Lower leg skin (tissue), 4 donors: ENCODE data around the gene SKAP1. TPM values are rescaled to one million over a fixed set of nuclear protein-coding genes. Genes with fewer than 3 reads are reported as not detected.
"Not testable (repeated sequence)": the region's sequence is repeated elsewhere in the genome, so short reads cannot be mapped to it uniquely, and the experiment has no call there.

ENCODE experiments used
- DNase-seq, 2 donors: peaks; one replicate each; pipeline ENCODE4 v3.0.0-alpha.2; 2019; ENCODE audit warnings: low spot score in 2 of 2
- H3K4me3 ChIP-seq: fragments of 200-600 bp; sonication (generic); 2 replicates; pipeline ENCODE4 v1.5.1; 2017; ENCODE audit warnings: mild to moderate bottlenecking, low read depth; ENCODE audit not compliant: poor library complexity, severe bottlenecking
- CTCF ChIP-seq, 3 donors: fragments of 450-650 bp; IDR thresholded peaks; one replicate each; pipeline ENCODE4 v1.5.1; 2016; ENCODE audit warnings: antibody characterized with exemption in 3 of 3, mild to moderate bottlenecking in 3 of 3, moderate library complexity in 2 of 3
- POLR2A ChIP-seq, 2 donors: fragments of 450-650 bp; IDR thresholded peaks; one replicate each; pipeline ENCODE4 v1.6.1; 2016 to 2017; ENCODE audit warnings: antibody characterized with exemption in 2 of 2, mild to moderate bottlenecking in 1 of 2, moderate library complexity in 1 of 2
- WGBS, 2 donors: methylation state at CpG; one replicate each; pipeline ENCODE4 v1.1.5; 2018; 5-methylcytosine and 5-hydroxymethylcytosine counted together
- intact Hi-C: fragments of 100-400 bp; cut with DNase I; formaldehyde crosslinking; loops from one replicate; pipeline ENCODE4 v1.15.0; 2023; ENCODE audit warnings: low total_unique reads
- total RNA-seq, 4 donors: library from RNA; depleted of rRNA; stranded (reverse); fragments of >200 nt; gene quantifications; one replicate each; pipeline ENCODE4 v1.1.0, GENCODE V29; 2016

SKAP1 gene
- total RNA-seq, 4 donors from 2014 or later: 0.99 to 1.2 TPM; not detected in 2

GRCh38 chr17:48351911-48352332, 78.1 kb downstream of the SKAP1 start:
- TF ChIP-seq CTCF (IDR thresholded peaks at IDR 0.05) (no peak), POLR2A (IDR thresholded peaks at IDR 0.05) (no peak)
- DNase-seq: no peak
- intact Hi-C loops: no loop called here
- H3K4me3 ChIP-seq: no peak overlapping the region

GRCh38 chr17:48348352-48348751, 81.7 kb downstream of the SKAP1 start:
- no peak for DNase-seq
- intact Hi-C loops: no loop called here
- no peak overlapping the region for H3K4me3 ChIP-seq
- TF ChIP-seq CTCF (IDR thresholded peaks at IDR 0.05) (no peak), POLR2A (IDR thresholded peaks at IDR 0.05) (no peak)

- no peak for TF ChIP-seq POLR2A (IDR thresholded peaks at IDR 0.05)
- no peak for TF ChIP-seq CTCF (IDR thresholded peaks at IDR 0.05)
- intact Hi-C loops: no loop called here
Observed at GRCh38 chr17:48347177-48347576, 82.8 kb downstream of the SKAP1 start.

GRCh38 chr17:48344251-48344650, 85.8 kb downstream of the SKAP1 start:
- TF ChIP-seq POLR2A (IDR thresholded peaks at IDR 0.05): no peak
- no peak for TF ChIP-seq CTCF (IDR thresholded peaks at IDR 0.05)
- no peak overlapping the region for H3K4me3 ChIP-seq
- DNase-seq: no peak
- intact Hi-C loops: no loop called here

More at GRCh38 chr17:48347177-48347576, 82.8 kb downstream of the SKAP1 start:
- no peak for DNase-seq
- no peak overlapping the region for H3K4me3 ChIP-seq

- intact Hi-C loops: no loop called here
- no peak for DNase-seq
- 91 to 96% methylated on average over 2 of the region's 2 CpGs for WGBS, 2 donors
- TF ChIP-seq CTCF (IDR thresholded peaks at IDR 0.05) (no peak), POLR2A (IDR thresholded peaks at IDR 0.05) (no peak)
- H3K4me3 ChIP-seq: no peak overlapping the region
Observed at GRCh38 chr17:48340916-48341315, 89.1 kb downstream of the SKAP1 start.

- DNase-seq: no peak
- no peak overlapping the region for H3K4me3 ChIP-seq
- intact Hi-C loops: loop anchor here (5.0 kb wide), 1 partner anchor 254 kb away; the partner anchor contains the start of genes HOXB3 and HOXB5
- TF ChIP-seq CTCF (IDR thresholded peaks at IDR 0.05) (no peak), POLR2A (IDR thresholded peaks at IDR 0.05) (no peak)
- WGBS, 2 donors: 68 to 75% methylated on average over 2 of the region's 2 CpGs
Observed at GRCh38 chr17:48338720-48339119, 91.3 kb downstream of the SKAP1 start.

- intact Hi-C loops: loop anchor here (5.0 kb wide), 1 partner anchor 254 kb away; the partner anchor contains the start of genes HOXB3 and HOXB5
- WGBS, 2 donors: 91 to 96% methylated on average over 2 of the region's 2 CpGs
- not testable (repeated sequence) for DNase-seq, H3K4me3 ChIP-seq
Observed at GRCh38 chr17:48337903-48338302, 92.1 kb downstream of the SKAP1 start.
